Endothelial cell of umbilical vein (primary cell): ENCODE results near the gene TLE1.

Experiments used
- POLR2A ChIP-seq: IDR thresholded peaks from 2 replicates; pipeline ENCODE4 v1.6.1; 2012; ENCODE audit warnings: low read depth, mild to moderate bottlenecking, control low read depth, low read length
- POLR2AphosphoS5 ChIP-seq: IDR thresholded peaks from 2 replicates; pipeline ENCODE4 v1.6.1; 2012; ENCODE audit warnings: low read depth, mild to moderate bottlenecking, control low read depth, low read length, moderate library complexity; ENCODE audit not compliant: insufficient read depth

- TF ChIP-seq POLR2AphosphoS5 (no peak), POLR2A (no peak)
These were observed 136.8 kb downstream of the TLE1 start for GRCh38 chr9:81552581-81552991.
